ENCODE results near the gene CORIN.

- TF ChIP-seq HOXA7 (CRISPR knock-in tag; IDR thresholded peaks at IDR 0.05) (no peak), POLR2A (IDR thresholded peaks at IDR 0.05; ENCODE audit: low read length) (no peak), CHD4 (IDR thresholded peaks at IDR 0.05; ENCODE audit: borderline replicate concordance) (no peak), EP300 (IDR thresholded peaks at IDR 0.05) (no peak), MAFK (IDR thresholded peaks at IDR 0.05; ENCODE audit: partially characterized antibody) (no peak), KDM1A (IDR thresholded peaks at IDR 0.05; ENCODE audit: low read depth) (no peak), JUNB (IDR thresholded peaks at IDR 0.05) (no peak), RNF2 (IDR thresholded peaks at IDR 0.05; ENCODE audit: borderline replicate concordance, low read depth) (no peak), RCOR1 (IDR thresholded peaks at IDR 0.05; ENCODE audit: low read depth, low read length) (no peak), JUN (IDR thresholded peaks at IDR 0.05) (no peak), ZNF302 (CRISPR knock-in tag; IDR thresholded peaks at IDR 0.05) (no peak)
- TF ChIP-seq, protein P1, sequence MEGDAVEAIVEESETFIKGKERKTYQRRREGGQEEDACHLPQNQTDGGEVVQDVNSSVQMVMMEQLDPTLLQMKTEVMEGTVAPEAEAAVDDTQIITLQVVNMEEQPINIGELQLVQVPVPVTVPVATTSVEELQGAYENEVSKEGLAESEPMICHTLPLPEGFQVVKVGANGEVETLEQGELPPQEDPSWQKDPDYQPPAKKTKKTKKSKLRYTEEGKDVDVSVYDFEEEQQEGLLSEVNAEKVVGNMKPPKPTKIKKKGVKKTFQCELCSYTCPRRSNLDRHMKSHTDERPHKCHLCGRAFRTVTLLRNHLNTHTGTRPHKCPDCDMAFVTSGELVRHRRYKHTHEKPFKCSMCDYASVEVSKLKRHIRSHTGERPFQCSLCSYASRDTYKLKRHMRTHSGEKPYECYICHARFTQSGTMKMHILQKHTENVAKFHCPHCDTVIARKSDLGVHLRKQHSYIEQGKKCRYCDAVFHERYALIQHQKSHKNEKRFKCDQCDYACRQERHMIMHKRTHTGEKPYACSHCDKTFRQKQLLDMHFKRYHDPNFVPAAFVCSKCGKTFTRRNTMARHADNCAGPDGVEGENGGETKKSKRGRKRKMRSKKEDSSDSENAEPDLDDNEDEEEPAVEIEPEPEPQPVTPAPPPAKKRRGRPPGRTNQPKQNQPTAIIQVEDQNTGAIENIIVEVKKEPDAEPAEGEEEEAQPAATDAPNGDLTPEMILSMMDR (IDR thresholded peaks at IDR 0.05), result no peak
- TF ChIP-seq, protein P2, sequence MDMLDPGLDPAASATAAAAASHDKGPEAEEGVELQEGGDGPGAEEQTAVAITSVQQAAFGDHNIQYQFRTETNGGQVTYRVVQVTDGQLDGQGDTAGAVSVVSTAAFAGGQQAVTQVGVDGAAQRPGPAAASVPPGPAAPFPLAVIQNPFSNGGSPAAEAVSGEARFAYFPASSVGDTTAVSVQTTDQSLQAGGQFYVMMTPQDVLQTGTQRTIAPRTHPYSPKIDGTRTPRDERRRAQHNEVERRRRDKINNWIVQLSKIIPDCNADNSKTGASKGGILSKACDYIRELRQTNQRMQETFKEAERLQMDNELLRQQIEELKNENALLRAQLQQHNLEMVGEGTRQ (IDR thresholded peaks at IDR 0.05), result no peak
These were observed 117.1 kb downstream of the CORIN start for GRCh38 chr4:47720787-47721186.
